H1 (cell line): ENCODE data around the gene TMC3. TPM values are rescaled to one million over a fixed set of nuclear protein-coding genes. Genes with fewer than 3 reads are reported as not detected.

Experiments
- ATF2 ChIP-seq: IDR thresholded peaks from 2 replicates; pipeline ENCODE4 v1.6.1; 2012; ENCODE audit warnings: low read length, inconsistent platforms
- BRCA1 ChIP-seq: IDR thresholded peaks from 2 replicates; pipeline ENCODE4 v1.6.1; 2012; ENCODE audit warnings: low read depth, low read length, improper control_type of control experiment
- polyA plus RNA-seq, 7 experiments: library from polyadenylated mRNA; depleted of rRNA in 3 of 7; stranded (reverse) in 5 of 7; unstranded in 2 of 7; fragments of >200 nt in 5 of 7; fragments of 200-250 nt in 2 of 7; gene quantifications; 1 replicate in 5 of 7; 2 replicates in 1 of 7; 4 replicates in 1 of 7; pipeline versions ENCODE4 v1.2.1 to v1.2.3, GENCODE V29; 2011 to 2013; ENCODE audit warnings: missing spikeins in 2 of 7, mixed read lengths in 2 of 7
- total RNA-seq: library from RNA; stranded (reverse); fragmentation: NEBNext Ultra II Directional; extraction: Animal tissue kit (Norgen Biotek cat#: 25700); gene quantifications from 2 replicates; pipeline ENCODE4 v1.2.1, GENCODE V29; 2021

Gene TMC3
- total and polyA plus RNA-seq, 2 of the 8 experiments (the other 6 are each of a cell fraction or from before 2014, with no cell fraction given), result not detected

GRCh38 chr15:81411051-81411450 is 37.0 kb upstream of the TMC3 start (continued):
- TF ChIP-seq ATF2 (no peak), BRCA1 (no peak)
